PC-3 (cell line): ENCODE measurements around the gene SLC39A11. TPM values are rescaled to one million over a fixed set of nuclear protein-coding genes. Genes with fewer than 3 reads are reported as not detected.
"Not testable (repeated sequence)": the region's sequence is repeated elsewhere in the genome, so short reads cannot be mapped to it uniquely, and the experiment has no call there.

ENCODE experiments used
- ATAC-seq: fragments of 200-7000 bp; cut with Tn5 transposase; 2 replicates; pipeline ENCODE4 v1.9.1; 2020; ENCODE audit warnings: mild to moderate bottlenecking, moderate library complexity
- BruUV-seq: library from RNA; stranded (reverse); fragments of 400-500 nt; replicated peaks from 2 replicates; lab custom pipeline; 2021; lab: Mats Ljungman, UMichigan
- CTCF ChIA-PET: fragments of 300-600 bp; sonication (Branson Sonifier 250); formaldehyde crosslinking; loops from one replicate; lab custom pipeline; 2022; ENCODE audit warnings: antibody characterized with exemption; lab: Charles Lee
- POLR2A ChIA-PET: fragments of 300-600 bp; sonication (Branson Sonifier 250); formaldehyde crosslinking; loops from one replicate; lab custom pipeline; 2022; ENCODE audit warnings: antibody characterized with exemption; ENCODE audit not compliant: unreplicated experiment; lab: Charles Lee
- DNase-seq: peaks from one replicate; pipeline ENCODE4 v3.0.0-alpha.2; 2015
- H2AFZ ChIP-seq: fragments of 300-600 bp; sonication (generic); 2 replicates; pipeline ENCODE4 v1.6.0; 2016; ENCODE audit warnings: antibody characterized with exemption, low read length
- H3F3A ChIP-seq: fragments of 300-600 bp; sonication (generic); one replicate; pipeline ENCODE4 v1.6.0; 2017; ENCODE audit warnings: antibody characterized with exemption, low read length, control low read depth, mild to moderate bottlenecking; ENCODE audit not compliant: unreplicated experiment
- H3K27ac ChIP-seq: fragments of 300-600 bp; sonication (generic); 2 replicates; pipeline ENCODE4 v1.5.1; 2016; ENCODE audit warnings: mild to moderate bottlenecking, low read length
- H3K27me3 ChIP-seq: fragments of 300-600 bp; sonication (generic); 2 replicates; pipeline ENCODE4 v1.6.1; 2016; ENCODE audit warnings: low read length, mixed read lengths
- H3K36me3 ChIP-seq: fragments of 300-600 bp; sonication (generic); 2 replicates; pipeline ENCODE4 v1.6.1; 2016; ENCODE audit warnings: low read depth, mixed run types, low read length, mixed read lengths
- H3K4me1 ChIP-seq: fragments of 300-600 bp; sonication (generic); 2 replicates; pipeline ENCODE4 v1.5.1; 2016; ENCODE audit warnings: low read length; ENCODE audit not compliant: insufficient read depth
- H3K4me2 ChIP-seq: fragments of 300-600 bp; sonication (generic); 2 replicates; pipeline ENCODE4 v1.6.0; 2016; ENCODE audit warnings: low read length
- H3K4me3 ChIP-seq: fragments of 300-600 bp; sonication (generic); 2 replicates; pipeline ENCODE4 v1.5.1; 2016; ENCODE audit warnings: mild to moderate bottlenecking, low read length, mixed read lengths
- H3K79me2 ChIP-seq: fragments of 300-600 bp; sonication (generic); 2 replicates; pipeline ENCODE4 v1.6.1; 2017; ENCODE audit warnings: low read length, mixed read lengths
- H3K9ac ChIP-seq: fragments of 300-600 bp; sonication (generic); 2 replicates; pipeline ENCODE4 v1.6.0; 2016; ENCODE audit warnings: mild to moderate bottlenecking, low read length
- H3K9me2 ChIP-seq: fragments of 300-600 bp; sonication (generic); replicated peaks from 2 replicates; pipeline ENCODE4 v1.6.1; 2016; ENCODE audit warnings: mixed run types, low read length, mixed read lengths
- H3K9me3 ChIP-seq: fragments of 300-600 bp; sonication (generic); 2 replicates; pipeline ENCODE4 v1.6.1; 2016; ENCODE audit warnings: low read length, mixed read lengths
- H4K20me1 ChIP-seq: fragments of 300-600 bp; sonication (generic); 2 replicates; pipeline ENCODE4 v1.6.1; 2016; ENCODE audit warnings: low read length, mixed read lengths
- EZH2 ChIP-seq: fragments of 300-600 bp; sonication (generic); IDR thresholded peaks from one replicate; pipeline ENCODE4 v1.6.1; 2017; ENCODE audit warnings: antibody characterized with exemption, mild to moderate bottlenecking, low read length; ENCODE audit not compliant: unreplicated experiment
- EZH2phosphoT487 ChIP-seq: fragments of 300-600 bp; sonication (generic); IDR thresholded peaks from 2 replicates; pipeline ENCODE4 v1.6.1; 2018; ENCODE audit warnings: mild to moderate bottlenecking, antibody characterized with exemption, low read length, borderline replicate concordance
- intact Hi-C: fragments of 100-400 bp; cut with micrococcal nuclease; formaldehyde crosslinking; loops from 2 replicates; pipeline ENCODE4 v1.9.0; 2023
- total RNA-seq: library from RNA; depleted of rRNA; stranded (reverse); fragments of >200 nt; gene quantifications from 2 replicates; pipeline ENCODE4 v1.2.3, GENCODE V29; 2014
- TF ChIP-seq, protein P1 (sequence below): fragments of 300-600 bp; sonication (generic); conservative IDR thresholded peaks from 2 replicates; pipeline ENCODE4 v1.5.1; 2017; ENCODE audit warnings: antibody characterized with exemption, low read depth, mild to moderate bottlenecking, low read length

Gene SLC39A11
- total RNA-seq, 1 experiment from 2014 or later = 37.7 TPM

DNA sequence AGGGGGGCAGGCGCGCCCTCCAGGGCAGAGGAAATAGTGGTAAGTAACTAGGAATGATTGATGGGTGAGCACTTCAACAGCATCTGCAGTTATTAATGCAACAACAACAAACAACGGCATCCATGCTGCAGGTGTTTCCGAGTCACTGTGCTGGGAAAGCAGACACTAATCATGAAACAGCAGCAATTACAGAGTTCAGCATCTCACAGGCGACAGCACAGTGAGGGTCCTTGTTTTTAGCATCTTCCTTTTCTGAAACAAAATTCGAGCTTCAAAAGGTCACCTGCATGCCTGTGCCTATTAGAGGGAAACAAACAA is 191.9 kb downstream of the SLC39A11 start:
- Histone ChIP-seq H3K27ac (no peak overlapping the region), H3K79me2 (no peaks in the 10 kb centered on the region), H3K4me1 (peaks cover 9% of the 10 kb centered on the region; the same call in 1 of the 2 replicates), H3K4me3 (no peak overlapping the region), H3K9ac (no peak overlapping the region), H3K9me3 (no peaks in the 10 kb centered on the region), H3K36me3 (no peaks in the 10 kb centered on the region), H2AFZ (no peak overlapping the region), H4K20me1 (no peaks in the 10 kb centered on the region), H3F3A (no peaks in the 10 kb centered on the region), H3K27me3 (no peaks in the 10 kb centered on the region), H3K4me2 (no peak overlapping the region), H3K9me2 (no peaks in the 10 kb centered on the region)
- TF ChIP-seq, protein P1, sequence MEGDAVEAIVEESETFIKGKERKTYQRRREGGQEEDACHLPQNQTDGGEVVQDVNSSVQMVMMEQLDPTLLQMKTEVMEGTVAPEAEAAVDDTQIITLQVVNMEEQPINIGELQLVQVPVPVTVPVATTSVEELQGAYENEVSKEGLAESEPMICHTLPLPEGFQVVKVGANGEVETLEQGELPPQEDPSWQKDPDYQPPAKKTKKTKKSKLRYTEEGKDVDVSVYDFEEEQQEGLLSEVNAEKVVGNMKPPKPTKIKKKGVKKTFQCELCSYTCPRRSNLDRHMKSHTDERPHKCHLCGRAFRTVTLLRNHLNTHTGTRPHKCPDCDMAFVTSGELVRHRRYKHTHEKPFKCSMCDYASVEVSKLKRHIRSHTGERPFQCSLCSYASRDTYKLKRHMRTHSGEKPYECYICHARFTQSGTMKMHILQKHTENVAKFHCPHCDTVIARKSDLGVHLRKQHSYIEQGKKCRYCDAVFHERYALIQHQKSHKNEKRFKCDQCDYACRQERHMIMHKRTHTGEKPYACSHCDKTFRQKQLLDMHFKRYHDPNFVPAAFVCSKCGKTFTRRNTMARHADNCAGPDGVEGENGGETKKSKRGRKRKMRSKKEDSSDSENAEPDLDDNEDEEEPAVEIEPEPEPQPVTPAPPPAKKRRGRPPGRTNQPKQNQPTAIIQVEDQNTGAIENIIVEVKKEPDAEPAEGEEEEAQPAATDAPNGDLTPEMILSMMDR = no peak
- no peak for TF ChIP-seq EZH2phosphoT487
- no peak for TF ChIP-seq EZH2
- ChIA-PET CTCF (no interaction called here), POLR2A (no interaction called here)
- no TSS peak for BruUV-seq
- ATAC-seq (no peak), DNase-seq (no peak)
- intact Hi-C loops = no loop called here

DNA sequence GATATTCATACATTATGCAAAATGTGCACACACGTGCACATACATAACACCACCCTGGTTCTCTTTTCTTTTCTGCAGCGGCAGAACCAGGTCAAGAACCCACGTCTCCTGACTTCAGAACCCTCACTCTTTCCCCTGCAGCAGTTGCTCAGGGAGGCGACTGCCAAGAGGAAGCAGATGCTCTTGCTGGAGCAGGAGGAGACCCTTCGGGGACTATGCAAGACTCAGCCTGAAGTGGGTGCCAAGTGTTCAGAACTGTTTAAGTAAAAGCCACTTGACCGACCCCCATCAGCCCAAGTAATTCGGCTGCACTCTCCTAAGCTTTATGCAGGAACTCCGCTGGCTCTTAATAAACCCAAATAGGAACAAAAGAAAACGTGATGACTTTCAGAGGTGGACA is 193.8 kb downstream of the SLC39A11 start:
- H4K20me1 ChIP-seq = no peaks in the 10 kb centered on the region
- H3K4me3 ChIP-seq = no peak overlapping the region
- no peak overlapping the region for H3K27ac ChIP-seq
- H3K9ac ChIP-seq = no peak overlapping the region
- H3K79me2 ChIP-seq = no peaks in the 10 kb centered on the region
- no peaks in the 10 kb centered on the region for H3F3A ChIP-seq
- no peak overlapping the region for H2AFZ ChIP-seq
- H3K4me1 ChIP-seq = peaks cover 10% of the 10 kb centered on the region; the same call in 1 of the 2 replicates
- ATAC-seq (no peak), DNase-seq (no peak)
- ChIA-PET POLR2A (no interaction called here), CTCF (no interaction called here)
- TF ChIP-seq, protein P1 = no peak
- TF ChIP-seq EZH2 (no peak), EZH2phosphoT487 (no peak)
- no peaks in the 10 kb centered on the region for H3K9me2 ChIP-seq
- H3K27me3 ChIP-seq = no peaks in the 10 kb centered on the region
- intact Hi-C loops = no loop called here
- H3K9me3 ChIP-seq = no peaks in the 10 kb centered on the region
- no peaks in the 10 kb centered on the region for H3K36me3 ChIP-seq
- no peak overlapping the region for H3K4me2 ChIP-seq
- BruUV-seq = no TSS peak

DNA sequence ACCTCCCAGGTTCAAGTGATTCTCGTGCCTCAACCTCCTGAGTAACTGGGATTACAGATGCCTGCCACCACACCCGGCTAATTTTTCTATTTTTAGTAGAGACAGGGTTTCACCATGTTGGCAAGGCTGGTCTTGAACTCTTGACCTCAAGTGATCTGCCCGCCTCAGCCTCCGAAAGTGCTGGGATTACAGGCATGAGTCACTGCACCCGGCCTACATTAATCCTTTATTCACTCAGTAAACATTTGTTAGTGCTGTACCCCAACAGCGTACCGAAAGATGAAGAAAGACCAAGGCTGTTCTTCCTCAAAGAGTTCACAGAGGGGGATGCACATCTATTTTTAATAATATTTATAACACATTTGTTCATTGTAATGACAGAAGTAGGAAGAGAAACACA is 196.2 kb downstream of the SLC39A11 start:
- H3K79me2 ChIP-seq, CTCF ChIA-PET, H3K27ac ChIP-seq, H3K27me3 ChIP-seq, H3F3A ChIP-seq, H2AFZ ChIP-seq, H3K9me2 ChIP-seq, H3K9ac ChIP-seq, H3K4me3 ChIP-seq, H3K36me3 ChIP-seq, BruUV-seq, H3K9me3 ChIP-seq, intact Hi-C loops, POLR2A ChIA-PET, H3K4me2 ChIP-seq, H4K20me1 ChIP-seq: not testable (repeated sequence)
- peaks cover 12% of the 10 kb centered on the region for H3K4me1 ChIP-seq
- peak; percentile 46 for DNase-seq
- peak; percentile 43; the same call in 1 of the 2 replicates for ATAC-seq
